CD4-positive, alpha-beta T cell treated with Interleukin-10 for 1 hour (primary cell): Measurements from ENCODE around the gene KLHDC7B.

Experiments used
- DNase-seq: peaks from one replicate; pipeline ENCODE4 v3.0.0-alpha.2; 2020

Gene KLHDC7B

GRCh38 chr22:50545522-50546325, at the start of gene KLHDC7B:
Gene KLHDC7B (plus strand): TSS chr22:50545899. CDS start chr22:50546244, 345 bp downstream.
- DNase-seq = peak; percentile 52

- no peak for DNase-seq
Observed at GRCh38 chr22:50497093-50497492, 48.6 kb upstream of the KLHDC7B start.

GRCh38 chr22:50498322-50498890, 47.3 kb upstream of the KLHDC7B start:
- peak; percentile 82 for DNase-seq

GRCh38 chr22:50500452-50500851, 45.2 kb upstream of the KLHDC7B start:
- no peak for DNase-seq

- no peak for DNase-seq
Observed at GRCh38 chr22:50502096-50502495, 43.6 kb upstream of the KLHDC7B start.

GRCh38 chr22:50502628-50503474, 42.8 kb upstream of the KLHDC7B start:
- DNase-seq = no peak

- no peak for DNase-seq
Observed at GRCh38 chr22:50503475-50504145, 42.1 kb upstream of the KLHDC7B start.

- DNase-seq = no peak
Observed at GRCh38 chr22:50504369-50505211, 41.1 kb upstream of the KLHDC7B start.

- no peak for DNase-seq
Observed at GRCh38 chr22:50505276-50505775, 40.4 kb upstream of the KLHDC7B start.

- DNase-seq = no peak
Observed at GRCh38 chr22:50505776-50506610, 39.7 kb upstream of the KLHDC7B start.

GRCh38 chr22:50506611-50507420, 38.9 kb upstream of the KLHDC7B start:
- no peak for DNase-seq

- peak; percentile 94 for DNase-seq
Observed at GRCh38 chr22:50507421-50507990, 38.2 kb upstream of the KLHDC7B start, which contains the start of gene LMF2. Gene LMF2 (minus strand): TSS chr22:50507702. CDS start chr22:50507675, 27 bp downstream.

- peak; percentile 97 for DNase-seq
Observed at GRCh38 chr22:50507991-50508884, 37.5 kb upstream of the KLHDC7B start, which contains the start of gene NCAPH2. Gene NCAPH2 (plus strand): TSS chr22:50508224. CDS start chr22:50508338, 114 bp downstream.

- DNase-seq = no peak
Observed at GRCh38 chr22:50508897-50509296, 36.8 kb upstream of the KLHDC7B start.

- no peak for DNase-seq
Observed at GRCh38 chr22:50513175-50513574, 32.5 kb upstream of the KLHDC7B start.

- no peak for DNase-seq
Observed at GRCh38 chr22:50516068-50516467, 29.6 kb upstream of the KLHDC7B start.

- no peak for DNase-seq
Observed at GRCh38 chr22:50516891-50517290, 28.8 kb upstream of the KLHDC7B start.
